ENCODE data around the gene SMIM24.
"Not testable (repeated sequence)": the region's sequence is repeated elsewhere in the genome, so short reads cannot be mapped to it uniquely, and the experiment has no call there.

DNA sequence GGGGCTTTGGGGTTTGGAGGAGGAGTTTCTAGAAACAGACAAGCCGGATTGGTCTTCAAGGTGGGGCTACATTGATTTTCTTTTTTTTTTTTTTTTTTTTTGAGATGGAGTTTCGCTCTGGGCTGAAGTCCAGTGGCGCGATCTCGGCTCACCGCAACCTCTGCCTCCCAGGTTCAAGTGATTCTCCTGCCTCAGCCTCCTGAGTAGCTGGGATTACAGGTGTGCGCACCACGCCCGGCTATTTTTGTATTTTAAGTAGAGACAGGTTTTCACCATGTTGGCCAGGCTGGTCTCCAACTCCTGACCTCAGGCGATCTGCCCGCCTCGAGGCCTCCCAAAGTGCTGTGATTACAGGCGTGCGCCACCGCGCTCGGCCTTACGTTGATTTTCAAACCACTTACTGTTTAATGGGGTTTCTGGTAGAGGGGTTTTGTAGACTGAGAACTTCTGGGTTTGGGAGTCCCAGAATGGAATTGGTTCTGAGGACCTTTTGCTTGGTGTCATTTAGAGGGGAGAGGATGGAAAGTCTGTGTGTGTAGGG, 27.9 kb upstream of the SMIM24 start:
- not testable (repeated sequence) for TF ChIP-seq POLR2A (IDR thresholded peaks at IDR 0.05)
- TF ChIP-seq, protein P1, sequence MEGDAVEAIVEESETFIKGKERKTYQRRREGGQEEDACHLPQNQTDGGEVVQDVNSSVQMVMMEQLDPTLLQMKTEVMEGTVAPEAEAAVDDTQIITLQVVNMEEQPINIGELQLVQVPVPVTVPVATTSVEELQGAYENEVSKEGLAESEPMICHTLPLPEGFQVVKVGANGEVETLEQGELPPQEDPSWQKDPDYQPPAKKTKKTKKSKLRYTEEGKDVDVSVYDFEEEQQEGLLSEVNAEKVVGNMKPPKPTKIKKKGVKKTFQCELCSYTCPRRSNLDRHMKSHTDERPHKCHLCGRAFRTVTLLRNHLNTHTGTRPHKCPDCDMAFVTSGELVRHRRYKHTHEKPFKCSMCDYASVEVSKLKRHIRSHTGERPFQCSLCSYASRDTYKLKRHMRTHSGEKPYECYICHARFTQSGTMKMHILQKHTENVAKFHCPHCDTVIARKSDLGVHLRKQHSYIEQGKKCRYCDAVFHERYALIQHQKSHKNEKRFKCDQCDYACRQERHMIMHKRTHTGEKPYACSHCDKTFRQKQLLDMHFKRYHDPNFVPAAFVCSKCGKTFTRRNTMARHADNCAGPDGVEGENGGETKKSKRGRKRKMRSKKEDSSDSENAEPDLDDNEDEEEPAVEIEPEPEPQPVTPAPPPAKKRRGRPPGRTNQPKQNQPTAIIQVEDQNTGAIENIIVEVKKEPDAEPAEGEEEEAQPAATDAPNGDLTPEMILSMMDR (IDR thresholded peaks at IDR 0.05): not testable (repeated sequence)

Measured in transverse colon (tissue), 3 donors.